ENCODE measurements around the gene LPAR5. TPM values are rescaled to one million over a fixed set of nuclear protein-coding genes. Genes with fewer than 3 reads are reported as not detected.
A peak's percentile ranks its signal among the peaks of the same experiment; 100 is the strongest.

LPAR5 gene
- total and polyA plus RNA-seq, 2 experiments from 2014 or later = 0.60 to 2.0 TPM

DNA sequence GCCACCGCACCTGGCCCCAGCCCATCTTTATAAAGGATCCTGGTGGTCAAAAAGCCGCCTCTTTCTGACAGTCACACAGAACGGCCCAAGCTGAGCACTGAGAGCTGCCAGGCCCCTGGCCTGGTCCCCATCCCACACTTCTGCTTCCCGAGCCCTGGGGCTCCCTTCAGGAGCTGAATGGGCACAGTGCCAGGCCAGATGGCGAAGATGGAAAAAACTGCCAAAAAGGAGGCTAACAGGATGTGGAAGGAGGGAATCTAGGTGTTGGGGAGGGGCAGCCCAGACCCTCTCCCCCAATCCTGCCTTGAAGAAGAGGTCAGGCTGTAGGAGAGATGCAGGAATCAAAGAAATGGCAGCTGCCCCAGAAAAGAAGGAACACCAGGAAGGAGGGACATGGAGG lies 5.0 kb downstream of the LPAR5 start:
- Histone ChIP-seq H3K27me3 (no peaks in the 10 kb centered on the region), H4K20me1 (ENCODE audit: insufficient read depth, poor library complexity, severe bottlenecking) (no peaks in the 10 kb centered on the region), H2AFZ (no peak overlapping the region), H3K9me3 (ENCODE audit: low read depth) (no peaks in the 10 kb centered on the region), H3K79me2 (no peaks in the 10 kb centered on the region), H3K36me3 (replicated peaks; ENCODE audit: insufficient read depth, low read depth) (no peaks in the 10 kb centered on the region), H3K9me2 (replicated peaks; ENCODE audit: insufficient read depth) (no peaks in the 10 kb centered on the region), H3K27ac (peak overlapping the region; percentile 78), H3K4me1 (ENCODE audit: insufficient read depth) (peaks cover 30% of the 10 kb centered on the region), H3K4me2 (no peak overlapping the region), H3K4me3 (no peak overlapping the region)
- TF ChIP-seq EZH2phosphoT487 (IDR thresholded peaks at IDR 0.05; ENCODE audit: low read depth, severe bottlenecking, unreplicated experiment) = no peak
- TF ChIP-seq, protein P1, sequence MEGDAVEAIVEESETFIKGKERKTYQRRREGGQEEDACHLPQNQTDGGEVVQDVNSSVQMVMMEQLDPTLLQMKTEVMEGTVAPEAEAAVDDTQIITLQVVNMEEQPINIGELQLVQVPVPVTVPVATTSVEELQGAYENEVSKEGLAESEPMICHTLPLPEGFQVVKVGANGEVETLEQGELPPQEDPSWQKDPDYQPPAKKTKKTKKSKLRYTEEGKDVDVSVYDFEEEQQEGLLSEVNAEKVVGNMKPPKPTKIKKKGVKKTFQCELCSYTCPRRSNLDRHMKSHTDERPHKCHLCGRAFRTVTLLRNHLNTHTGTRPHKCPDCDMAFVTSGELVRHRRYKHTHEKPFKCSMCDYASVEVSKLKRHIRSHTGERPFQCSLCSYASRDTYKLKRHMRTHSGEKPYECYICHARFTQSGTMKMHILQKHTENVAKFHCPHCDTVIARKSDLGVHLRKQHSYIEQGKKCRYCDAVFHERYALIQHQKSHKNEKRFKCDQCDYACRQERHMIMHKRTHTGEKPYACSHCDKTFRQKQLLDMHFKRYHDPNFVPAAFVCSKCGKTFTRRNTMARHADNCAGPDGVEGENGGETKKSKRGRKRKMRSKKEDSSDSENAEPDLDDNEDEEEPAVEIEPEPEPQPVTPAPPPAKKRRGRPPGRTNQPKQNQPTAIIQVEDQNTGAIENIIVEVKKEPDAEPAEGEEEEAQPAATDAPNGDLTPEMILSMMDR (IDR thresholded peaks at IDR 0.05; ENCODE audit: poor library complexity) = no peak
- no peak for TF ChIP-seq EZH2 (IDR thresholded peaks at IDR 0.05; ENCODE audit: borderline replicate concordance)
- DNase-seq (ENCODE audit: low spot score) = peak; percentile 47
- 43% methylated on average over 5 of the region's 5 CpGs for WGBS (ENCODE audit: low lambda C conversion rate, missing lambda C conversion rate)

DNA sequence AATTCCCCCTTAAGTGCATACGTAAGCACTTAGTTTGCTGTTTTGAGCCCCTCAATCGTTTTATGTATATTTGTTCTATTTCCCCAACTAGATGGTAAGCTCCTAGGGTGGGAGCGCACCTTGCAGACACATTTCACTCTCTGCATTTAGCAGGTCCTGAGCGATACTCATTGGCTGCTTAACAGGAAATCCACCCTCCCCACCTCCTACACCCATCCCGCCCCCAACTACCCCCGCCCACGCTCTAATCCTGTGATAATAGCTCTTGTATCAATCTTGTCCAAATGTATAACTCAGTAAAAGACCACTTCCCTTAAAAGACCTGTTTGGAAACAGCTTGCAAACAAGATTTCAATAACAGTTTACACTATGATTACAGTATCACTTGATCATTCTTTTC lies 8.1 kb downstream of the LPAR5 start:
- no peak for TF ChIP-seq EZH2 (IDR thresholded peaks at IDR 0.05; ENCODE audit: borderline replicate concordance)
- no peaks in the 10 kb centered on the region for H3K36me3 ChIP-seq (replicated peaks; ENCODE audit: insufficient read depth, low read depth)
- no peaks in the 10 kb centered on the region for H3K9me2 ChIP-seq (replicated peaks; ENCODE audit: insufficient read depth)
- no peak for DNase-seq (ENCODE audit: low spot score)
- 62% methylated on average over 7 of the region's 7 CpGs for WGBS (ENCODE audit: low lambda C conversion rate, missing lambda C conversion rate)
- H3K9me3 ChIP-seq (ENCODE audit: low read depth) = no peaks in the 10 kb centered on the region
- H3K27ac ChIP-seq = no peak overlapping the region
- no peak overlapping the region for H3K4me3 ChIP-seq
- peaks cover 18% of the 10 kb centered on the region for H3K4me1 ChIP-seq (ENCODE audit: insufficient read depth)
- no peak overlapping the region for H3K4me2 ChIP-seq
- no peak overlapping the region for H2AFZ ChIP-seq
- no peaks in the 10 kb centered on the region for H4K20me1 ChIP-seq (ENCODE audit: insufficient read depth, poor library complexity, severe bottlenecking)
- no peaks in the 10 kb centered on the region for H3K79me2 ChIP-seq
- no peaks in the 10 kb centered on the region for H3K27me3 ChIP-seq

GRCh38 chr12:6626654-6627283 lies 9.0 kb downstream of the LPAR5 start:
- no peak for TF ChIP-seq EZH2 (IDR thresholded peaks at IDR 0.05; ENCODE audit: borderline replicate concordance)
- TF ChIP-seq, protein P1 (IDR thresholded peaks at IDR 0.05; ENCODE audit: poor library complexity) = no peak
- TF ChIP-seq EZH2phosphoT487 (IDR thresholded peaks at IDR 0.05; ENCODE audit: low read depth, severe bottlenecking, unreplicated experiment) = no peak
- Histone ChIP-seq H3K9me2 (replicated peaks; ENCODE audit: insufficient read depth) (no peaks in the 10 kb centered on the region), H3K79me2 (no peaks in the 10 kb centered on the region), H3K4me3 (no peak overlapping the region), H3K36me3 (replicated peaks; ENCODE audit: insufficient read depth, low read depth) (no peaks in the 10 kb centered on the region), H3K27ac (no peak overlapping the region), H3K27me3 (no peaks in the 10 kb centered on the region), H3K4me1 (ENCODE audit: insufficient read depth) (peaks cover 10% of the 10 kb centered on the region), H3K9me3 (ENCODE audit: low read depth) (no peaks in the 10 kb centered on the region), H4K20me1 (ENCODE audit: insufficient read depth, poor library complexity, severe bottlenecking) (no peaks in the 10 kb centered on the region), H3K4me2 (no peak overlapping the region), H2AFZ (no peak overlapping the region)
- no peak for DNase-seq (ENCODE audit: low spot score)
- 93% methylated on average over 8 of the region's 8 CpGs for WGBS (ENCODE audit: low lambda C conversion rate, missing lambda C conversion rate)

DNA sequence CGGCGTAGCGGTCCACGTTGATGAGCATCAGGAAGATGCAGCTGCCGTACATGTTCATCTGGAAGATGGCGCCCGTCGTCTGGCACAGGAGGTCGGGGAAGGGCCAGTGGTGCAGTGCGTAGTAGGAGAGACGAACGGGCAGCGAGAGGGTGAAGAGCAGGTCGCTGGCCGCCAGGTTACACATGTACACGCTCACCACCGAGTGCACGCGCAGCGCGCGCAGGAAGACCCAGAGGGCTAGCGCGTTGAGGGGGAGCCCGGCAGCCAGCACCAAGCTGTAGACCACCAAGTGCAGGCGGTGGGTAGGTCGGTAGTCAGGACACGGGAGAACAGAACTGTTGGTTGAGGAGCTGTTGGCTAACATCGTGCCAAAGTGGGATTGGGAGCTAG lies 14.9 kb downstream of the LPAR5 start:
- no peaks in the 10 kb centered on the region for H3K9me3 ChIP-seq (ENCODE audit: low read depth)
- no peak overlapping the region for H3K4me3 ChIP-seq
- H4K20me1 ChIP-seq (ENCODE audit: insufficient read depth, poor library complexity, severe bottlenecking) = no peaks in the 10 kb centered on the region
- no peak overlapping the region for H2AFZ ChIP-seq
- H3K4me2 ChIP-seq = no peak overlapping the region
- no peak for DNase-seq (ENCODE audit: low spot score)
- H3K27ac ChIP-seq = no peak overlapping the region
- H3K27me3 ChIP-seq = peaks cover 3% of the 10 kb centered on the region
- H3K36me3 ChIP-seq (replicated peaks; ENCODE audit: insufficient read depth, low read depth) = no peaks in the 10 kb centered on the region
- TF ChIP-seq EZH2phosphoT487 (IDR thresholded peaks at IDR 0.05; ENCODE audit: low read depth, severe bottlenecking, unreplicated experiment) (no peak), EZH2 (IDR thresholded peaks at IDR 0.05; ENCODE audit: borderline replicate concordance) (no peak)
- TF ChIP-seq, protein P1 (IDR thresholded peaks at IDR 0.05; ENCODE audit: poor library complexity) = no peak
- 98% methylated on average over 29 of the region's 29 CpGs for WGBS (ENCODE audit: low lambda C conversion rate, missing lambda C conversion rate)
- no peaks in the 10 kb centered on the region for H3K79me2 ChIP-seq
- H3K9me2 ChIP-seq (replicated peaks; ENCODE audit: insufficient read depth) = no peaks in the 10 kb centered on the region
- no peaks in the 10 kb centered on the region for H3K4me1 ChIP-seq (ENCODE audit: insufficient read depth)
